Gastrocnemius medialis (tissue), 4 donors: ENCODE data around the gene MEF2D. TPM values are rescaled to one million over a fixed set of nuclear protein-coding genes. Genes with fewer than 3 reads are reported as not detected.

ENCODE experiments used
- ATAC-seq, 2 donors: fragments of 150-250 bp; one replicate each; pipeline ENCODE4 v1.9.1; 2016
- DNase-seq, 2 donors: peaks; one replicate each; pipeline ENCODE4 v3.0.0-alpha.2; 2019
- H3K27ac ChIP-seq, 4 donors: fragments of 200-600 bp; sonication (generic); 1 replicate in 1 of 4; 2 replicates in 3 of 4; pipeline ENCODE4 v1.5.1; 2016 to 2018; ENCODE audit warnings: mild to moderate bottlenecking in 2 of 4, moderate library complexity in 1 of 4
- H3K27me3 ChIP-seq, 3 donors: fragments of 200-600 bp; sonication (generic) in 2 of 3; 1 replicate in 1 of 3; 2 replicates in 2 of 3; pipeline versions ENCODE4 v1.5.1 to v1.6.0; 2016 to 2019; ENCODE audit warnings: mild to moderate bottlenecking in 1 of 3, moderate library complexity in 1 of 3
- H3K36me3 ChIP-seq, 2 donors: fragments of 200-600 bp; sonication (generic) in 1 of 2; one replicate each; pipeline ENCODE4 v1.5.1; 2017 to 2018
- H3K4me1 ChIP-seq, 2 donors: fragments of 200-600 bp; sonication (generic) in 1 of 2; one replicate each; pipeline ENCODE4 v1.5.1; 2016 to 2017; ENCODE audit warnings: mild to moderate bottlenecking in 2 of 2
- H3K4me3 ChIP-seq, 4 donors: fragments of 200-600 bp; sonication (generic) in 3 of 4; 1 replicate in 1 of 4; 2 replicates in 3 of 4; pipeline ENCODE4 v1.5.1; 2016 to 2019; ENCODE audit warnings: mild to moderate bottlenecking in 2 of 4
- H3K9me3 ChIP-seq, 3 donors: fragments of 200-600 bp; sonication (generic) in 2 of 3; 1 replicate in 1 of 3; 2 replicates in 2 of 3; pipeline ENCODE4 v1.5.1; 2016 to 2019
- POLR2A ChIP-seq, 2 donors: fragments of 450-650 bp; IDR thresholded peaks; one replicate each; pipeline ENCODE4 v1.6.1; 2017; ENCODE audit warnings: antibody characterized with exemption in 2 of 2, mild to moderate bottlenecking in 2 of 2, moderate library complexity in 2 of 2
- in situ Hi-C, 4 donors: fragments of 200-750 bp; cut with MboI; loops; one replicate each; pipeline versions ENCODE4 v1.15.0 to v1.8.0; 2017; ENCODE audit warnings: low sequenced_read_pairs in 4 of 4
- intact Hi-C: fragments of 100-400 bp; cut with DNase I; formaldehyde crosslinking; loops from one replicate; pipeline ENCODE4 v1.15.1; 2023; ENCODE audit warnings: low total_unique reads
- total RNA-seq, 4 donors: library from RNA; depleted of rRNA; stranded (reverse); fragments of >200 nt; gene quantifications; one replicate each; pipeline versions ENCODE4 v1.1.0 to v1.2.3, GENCODE V29; 2016
- TF ChIP-seq, protein P1 (sequence below), 5 experiments: fragments of 450-650 bp in 3 of 5; fragments of 200-600 bp in 2 of 5; sonication (generic) in 2 of 5; IDR thresholded peaks in 4 of 5; conservative IDR thresholded peaks in 1 of 5; 1 replicate in 4 of 5; 2 replicates in 1 of 5; pipeline ENCODE4 v1.5.1; 2016 to 2019; ENCODE audit warnings: antibody characterized with exemption in 5 of 5, mild to moderate bottlenecking in 3 of 5, moderate library complexity in 3 of 5

MEF2D gene
- total RNA-seq, 4 donors from 2014 or later: 129 to 260 (median 168) TPM

DNA sequence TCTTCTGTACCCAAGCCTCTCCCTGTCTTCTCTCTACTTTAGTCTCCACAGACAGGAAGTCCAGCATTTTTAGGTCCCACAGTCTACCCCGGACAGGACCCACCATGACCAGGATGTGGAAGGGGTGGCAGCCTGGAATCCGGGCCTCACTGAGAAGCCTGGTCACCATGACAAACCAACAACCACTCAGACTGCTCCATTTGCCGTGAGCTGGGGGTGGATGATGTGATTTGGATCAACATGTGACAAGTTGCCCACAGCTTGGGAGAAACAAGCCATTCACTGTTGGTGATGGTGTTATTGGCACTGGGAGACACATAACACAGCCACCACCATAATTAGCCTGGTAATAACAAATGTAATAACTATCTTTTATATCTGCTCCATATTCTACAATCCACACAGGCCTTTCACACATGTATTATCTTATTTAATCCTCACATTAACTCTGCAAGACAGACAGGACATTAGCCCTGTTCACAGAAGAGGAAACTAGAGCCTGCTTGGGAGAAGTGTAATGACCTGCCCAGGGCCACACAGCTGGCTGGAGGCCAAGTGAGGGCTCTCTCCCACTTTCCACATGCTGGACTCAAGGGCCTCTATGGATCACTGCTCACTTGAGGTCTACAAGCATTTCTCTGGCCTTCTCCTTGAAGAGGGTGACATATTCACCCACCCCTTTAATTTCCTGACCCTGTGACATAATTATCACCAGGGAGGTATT is 22.9 kb downstream of the MEF2D start:
- H3K36me3 ChIP-seq: peaks cover 5 to 96% of the 10 kb centered on the region in 2 donors
- no peak overlapping the region for H3K4me3 ChIP-seq
- H3K4me1 ChIP-seq: peaks cover 92 to 99% of the 10 kb centered on the region in 2 donors
- ATAC-seq: no peak
- no peaks in the 10 kb centered on the region for H3K9me3 ChIP-seq
- H3K27me3 ChIP-seq: no peaks in the 10 kb centered on the region
- intact Hi-C loops (no loop called here), in situ Hi-C loops (loop anchor here in 1 of 4 donors (25.0 kb wide), 1 partner anchor 365 kb away; the partner anchor contains the start of gene LMNA)
- peak overlapping the region; percentile 96 to 99 (median 98) for H3K27ac ChIP-seq
- peak in 1 of 2 donors; percentile 63 for DNase-seq
- TF ChIP-seq POLR2A (IDR thresholded peaks at IDR 0.05): no peak
- TF ChIP-seq, protein P1, sequence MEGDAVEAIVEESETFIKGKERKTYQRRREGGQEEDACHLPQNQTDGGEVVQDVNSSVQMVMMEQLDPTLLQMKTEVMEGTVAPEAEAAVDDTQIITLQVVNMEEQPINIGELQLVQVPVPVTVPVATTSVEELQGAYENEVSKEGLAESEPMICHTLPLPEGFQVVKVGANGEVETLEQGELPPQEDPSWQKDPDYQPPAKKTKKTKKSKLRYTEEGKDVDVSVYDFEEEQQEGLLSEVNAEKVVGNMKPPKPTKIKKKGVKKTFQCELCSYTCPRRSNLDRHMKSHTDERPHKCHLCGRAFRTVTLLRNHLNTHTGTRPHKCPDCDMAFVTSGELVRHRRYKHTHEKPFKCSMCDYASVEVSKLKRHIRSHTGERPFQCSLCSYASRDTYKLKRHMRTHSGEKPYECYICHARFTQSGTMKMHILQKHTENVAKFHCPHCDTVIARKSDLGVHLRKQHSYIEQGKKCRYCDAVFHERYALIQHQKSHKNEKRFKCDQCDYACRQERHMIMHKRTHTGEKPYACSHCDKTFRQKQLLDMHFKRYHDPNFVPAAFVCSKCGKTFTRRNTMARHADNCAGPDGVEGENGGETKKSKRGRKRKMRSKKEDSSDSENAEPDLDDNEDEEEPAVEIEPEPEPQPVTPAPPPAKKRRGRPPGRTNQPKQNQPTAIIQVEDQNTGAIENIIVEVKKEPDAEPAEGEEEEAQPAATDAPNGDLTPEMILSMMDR (IDR thresholded peaks at IDR 0.05 in 4 of 5, conservative IDR thresholded peaks at IDR 0.05 in 1 of 5): no peak

DNA sequence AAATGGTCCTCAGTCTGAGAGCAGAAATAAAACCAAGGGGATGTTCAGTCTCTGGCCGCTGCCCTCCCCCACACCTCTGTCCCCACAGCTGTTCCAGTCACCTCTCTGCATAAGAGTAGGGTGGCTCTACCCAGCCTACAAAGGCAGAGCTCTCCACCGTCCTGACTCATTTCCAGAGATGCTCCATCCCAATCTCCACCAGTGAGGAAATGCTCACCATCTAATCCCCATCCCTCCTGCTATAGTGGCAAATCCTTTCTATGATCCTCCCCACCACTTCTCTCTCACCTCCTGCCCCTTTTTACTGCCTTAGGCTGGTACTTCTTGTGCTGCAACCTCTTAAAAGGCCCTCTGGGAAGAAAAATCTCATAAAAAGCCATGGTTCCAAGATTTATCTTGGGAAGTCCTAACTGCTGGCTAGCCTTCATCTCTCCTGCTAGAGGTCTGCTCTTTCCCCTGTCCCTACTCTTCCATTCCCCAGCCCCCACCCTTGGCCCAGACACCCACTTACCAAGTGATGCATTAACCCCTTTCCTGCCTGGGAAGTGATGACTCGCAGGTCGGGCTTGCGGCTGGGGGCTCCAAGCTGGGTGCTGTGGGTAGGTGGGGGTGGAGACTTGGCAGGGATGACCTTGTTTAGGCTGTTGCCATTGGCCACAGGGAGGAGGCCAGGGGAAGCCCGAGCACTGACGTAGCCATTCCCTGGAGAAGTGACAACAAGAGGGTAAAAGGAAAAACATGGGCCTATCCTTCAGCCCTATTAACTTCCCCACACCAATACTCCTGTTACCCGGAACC is 23.9 kb downstream of the MEF2D start:
- peak in 1 of 2 donors; percentile 25 for TF ChIP-seq POLR2A (IDR thresholded peaks at IDR 0.05)
- TF ChIP-seq, protein P1 (IDR thresholded peaks at IDR 0.05 in 4 of 5, conservative IDR thresholded peaks at IDR 0.05 in 1 of 5): no peak
- Histone ChIP-seq H3K4me1 (peaks cover 95 to 99% of the 10 kb centered on the region in 2 donors), H3K27me3 (no peaks in the 10 kb centered on the region), H3K4me3 (peak overlapping the region in 1 of 4 donors; percentile 11), H3K9me3 (no peaks in the 10 kb centered on the region), H3K36me3 (peaks cover 5 to 96% of the 10 kb centered on the region in 2 donors), H3K27ac (peak overlapping the region; percentile 96 to 99 (median 98))
- intact Hi-C loops (no loop called here), in situ Hi-C loops (loop anchor here in 1 of 4 donors (25.0 kb wide), 1 partner anchor 364 kb away; the partner anchor contains the start of gene LMNA)
- ATAC-seq (peak; percentile 34 to 40), DNase-seq (peak in 1 of 2 donors; percentile 72)

DNA sequence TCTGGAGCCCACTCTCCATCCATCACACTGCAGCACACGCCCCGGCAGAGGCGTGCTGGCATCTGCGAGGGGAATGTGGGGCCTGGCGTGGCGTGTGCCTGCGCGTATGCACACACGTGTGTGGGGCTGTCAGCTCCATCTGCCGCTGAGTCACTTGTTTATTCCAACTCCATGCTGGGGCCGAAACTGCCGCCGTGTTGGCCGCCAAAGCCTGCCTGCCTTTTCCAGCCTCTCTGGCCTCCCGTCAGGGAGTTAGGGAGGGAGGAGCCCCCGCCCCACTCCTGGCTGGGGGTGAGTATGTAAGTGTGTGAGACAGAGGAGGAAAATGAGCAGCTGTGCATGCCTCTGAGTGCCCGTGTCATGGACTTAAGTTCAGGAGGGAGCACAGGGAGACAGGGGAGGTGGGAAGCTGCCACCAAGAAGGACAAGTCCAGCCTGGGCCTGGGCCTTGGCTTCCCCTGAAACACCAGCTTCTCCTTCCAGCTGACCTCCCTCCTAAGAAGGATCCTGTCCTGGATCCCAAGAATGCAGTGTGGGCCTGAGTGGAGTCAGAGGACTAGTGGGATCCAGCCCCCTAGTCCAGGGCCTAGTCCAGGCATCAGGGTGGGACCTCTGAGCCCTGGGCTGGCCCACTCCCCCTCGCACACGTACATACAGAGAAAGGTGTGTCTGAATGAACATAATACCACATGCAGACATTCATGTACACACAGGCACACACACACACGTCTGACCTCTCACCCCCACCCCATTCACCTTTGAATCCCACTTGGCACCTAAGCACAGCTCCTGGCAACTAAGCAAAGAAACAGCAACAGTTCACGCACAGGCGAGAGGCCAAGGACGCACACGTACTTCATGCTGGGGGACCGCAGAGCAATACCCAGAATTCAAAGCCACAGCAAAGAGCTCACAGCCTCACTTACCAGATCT is 24.7 kb downstream of the MEF2D start:
- no peaks in the 10 kb centered on the region for H3K9me3 ChIP-seq
- intact Hi-C loops (loop anchor here (1.0 to 2.0 kb wide), 3 partner anchors 15 to 29 kb away; no protein-coding TSS in a partner anchor), in situ Hi-C loops (loop anchor here in 1 of 4 donors (25.0 kb wide), 1 partner anchor 364 kb away; the partner anchor contains the start of gene LMNA)
- DNase-seq: peak; percentile 96 to 97
- H3K36me3 ChIP-seq: peaks cover 5 to 93% of the 10 kb centered on the region in 2 donors
- H3K27ac ChIP-seq: peak overlapping the region; percentile 96 to 99 (median 98)
- peaks cover 89 to 99% of the 10 kb centered on the region in 2 donors for H3K4me1 ChIP-seq
- peak; percentile 54 to 79 for TF ChIP-seq POLR2A (IDR thresholded peaks at IDR 0.05)
- TF ChIP-seq, protein P1 (IDR thresholded peaks at IDR 0.05 in 4 of 5, conservative IDR thresholded peaks at IDR 0.05 in 1 of 5): no peak
- ATAC-seq: peak; percentile 74 to 79
- peak overlapping the region in 1 of 4 donors; percentile 11 for H3K4me3 ChIP-seq
- H3K27me3 ChIP-seq: no peaks in the 10 kb centered on the region

DNA sequence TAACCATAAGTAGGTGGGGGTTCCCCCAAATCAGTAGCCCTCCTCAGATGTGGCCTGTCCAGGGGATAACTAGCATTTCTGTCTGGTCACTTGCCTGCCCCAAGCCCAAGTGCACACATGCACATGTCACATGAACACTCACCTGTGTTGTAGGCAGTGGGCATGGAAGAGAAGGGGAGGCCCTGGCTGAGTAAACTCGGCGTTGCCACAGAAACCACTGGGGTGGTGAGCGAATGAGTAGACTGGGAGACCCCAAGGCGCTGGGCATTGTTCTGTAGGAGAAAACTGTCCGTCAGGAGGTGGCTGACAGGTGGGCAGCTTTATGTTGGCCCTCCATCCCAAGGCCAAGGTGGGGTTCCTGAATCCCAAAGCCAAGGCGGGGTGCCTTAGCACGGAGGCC is 25.6 kb downstream of the MEF2D start:
- Histone ChIP-seq H3K27me3 (no peaks in the 10 kb centered on the region), H3K9me3 (no peaks in the 10 kb centered on the region), H3K4me1 (peaks cover 82 to 93% of the 10 kb centered on the region in 2 donors), H3K36me3 (peaks cover 2 to 89% of the 10 kb centered on the region in 2 donors), H3K4me3 (no peak overlapping the region), H3K27ac (peak overlapping the region; percentile 96 to 99 (median 98))
- TF ChIP-seq, protein P1 (IDR thresholded peaks at IDR 0.05 in 4 of 5, conservative IDR thresholded peaks at IDR 0.05 in 1 of 5): no peak
- TF ChIP-seq POLR2A (IDR thresholded peaks at IDR 0.05): no peak
- DNase-seq: peak in 1 of 2 donors; percentile 17
- intact Hi-C loops (loop anchor here (1.0 to 2.0 kb wide), 3 partner anchors 16 to 30 kb away; no protein-coding TSS in a partner anchor), in situ Hi-C loops (loop anchor here in 2 of 4 donors (5.0 to 25.0 kb wide), 2 partner anchors 32 to 363 kb away; partner anchors contain the start of gene LMNA (in 1 of the 2))
- ATAC-seq: no peak
